Brain microvascular endothelial cell (primary cell): ENCODE measurements around the gene LARP4B.

Experiments used
- DNase-seq: peaks from one replicate; pipeline ENCODE4 v3.0.0-alpha.2; 2020
- H3K27ac ChIP-seq: fragments of 250-450 bp; sonication (Bioruptor Pico); 2 replicates; pipeline ENCODE4 v1.5.1; 2020; ENCODE audit warnings: mild to moderate bottlenecking, moderate library complexity
- H3K27me3 ChIP-seq: fragments of 250-450 bp; sonication (Bioruptor Pico); replicated peaks from 2 replicates; pipeline ENCODE4 v1.5.1; 2020; ENCODE audit warnings: mild to moderate bottlenecking
- H3K36me3 ChIP-seq: fragments of 250-450 bp; sonication (Bioruptor Pico); replicated peaks from 2 replicates; pipeline ENCODE4 v1.5.1; 2020; ENCODE audit warnings: mild to moderate bottlenecking
- H3K4me3 ChIP-seq: 2 replicates; pipeline ENCODE4 v1.5.1; 2011; ENCODE audit warnings: low read depth, mild to moderate bottlenecking, control low read depth, low read length, moderate library complexity
- CTCF ChIP-seq: IDR thresholded peaks from 2 replicates; pipeline ENCODE4 v1.5.1; 2011; ENCODE audit warnings: low read depth, mild to moderate bottlenecking, moderate library complexity, low read length, control low read depth, inconsistent platforms; ENCODE audit errors: missing control alignments
- in situ Hi-C: cut with HindIII; loops from 2 replicates; pipeline ENCODE4 v1.10.0; 2017; ENCODE audit warnings: low sequenced_read_pairs, low pct_ligation_motif_present

LARP4B gene

DNA sequence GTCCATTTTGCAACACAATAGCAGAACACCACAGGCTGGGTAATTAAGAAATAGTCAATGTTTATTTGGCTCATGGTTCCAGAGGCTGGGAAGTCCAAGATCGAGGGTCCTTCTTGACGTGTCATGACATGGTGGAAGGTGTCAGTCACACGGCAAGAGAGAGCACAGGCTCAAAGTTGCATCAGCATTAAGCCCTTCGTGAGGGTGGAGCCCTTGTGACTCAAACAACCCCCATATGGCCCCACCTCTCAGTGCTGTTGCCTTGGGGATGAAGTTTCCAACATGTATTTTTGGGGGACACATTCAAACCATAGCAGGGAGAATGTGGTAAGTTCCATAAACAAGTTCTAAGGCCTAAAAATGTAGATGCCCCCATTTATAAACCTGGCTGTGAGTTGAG lies 32.1 kb upstream of the LARP4B start:
- Histone ChIP-seq H3K27me3 (no peaks in the 10 kb centered on the region), H3K27ac (no peak overlapping the region), H3K36me3 (no peaks in the 10 kb centered on the region), H3K4me3 (no peak overlapping the region)
- in situ Hi-C loops = no loop called here
- no peak for TF ChIP-seq CTCF
- no peak for DNase-seq

GRCh38 chr10:963186-963585 lies 31.7 kb upstream of the LARP4B start:
- in situ Hi-C loops = no loop called here
- no peak overlapping the region for H3K27ac ChIP-seq
- DNase-seq = no peak
- no peak overlapping the region for H3K4me3 ChIP-seq
- TF ChIP-seq CTCF = no peak
- no peaks in the 10 kb centered on the region for H3K27me3 ChIP-seq
- no peaks in the 10 kb centered on the region for H3K36me3 ChIP-seq

DNA sequence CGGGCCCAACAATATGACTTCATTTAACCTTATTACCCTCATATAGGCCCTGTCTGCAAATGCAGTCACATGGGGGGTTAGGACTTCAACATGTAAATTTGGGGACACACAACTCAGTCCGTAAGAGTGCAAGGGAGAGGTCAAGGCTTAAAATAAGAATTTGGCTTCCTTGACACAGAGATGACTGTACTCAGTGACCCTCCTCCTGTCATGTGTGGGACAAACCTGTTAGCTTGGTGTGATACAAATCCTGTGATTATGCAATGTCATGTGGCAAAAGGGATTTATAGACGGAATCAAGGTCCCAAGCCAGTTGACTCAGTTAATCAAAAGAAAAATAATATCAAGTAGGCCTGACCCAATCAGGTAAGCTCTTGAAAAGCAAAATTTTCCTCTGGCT lies 30.8 kb upstream of the LARP4B start:
- Histone ChIP-seq H3K27ac (no peak overlapping the region), H3K27me3 (no peaks in the 10 kb centered on the region), H3K36me3 (no peaks in the 10 kb centered on the region), H3K4me3 (no peak overlapping the region)
- TF ChIP-seq CTCF = no peak
- no peak for DNase-seq
- in situ Hi-C loops = no loop called here

GRCh38 chr10:958856-959255 lies 27.4 kb upstream of the LARP4B start:
- DNase-seq = no peak
- no peak overlapping the region for H3K27ac ChIP-seq
- H3K27me3 ChIP-seq = no peaks in the 10 kb centered on the region
- no peaks in the 10 kb centered on the region for H3K36me3 ChIP-seq
- TF ChIP-seq CTCF = no peak
- H3K4me3 ChIP-seq = no peak overlapping the region
- in situ Hi-C loops = no loop called here

- no peaks in the 10 kb centered on the region for H3K36me3 ChIP-seq
- in situ Hi-C loops = no loop called here
- no peaks in the 10 kb centered on the region for H3K27me3 ChIP-seq
- TF ChIP-seq CTCF = no peak
- DNase-seq = no peak
- H3K4me3 ChIP-seq = no peak overlapping the region
- H3K27ac ChIP-seq = no peak overlapping the region
Measured at GRCh38 chr10:958106-958505, 26.6 kb upstream of the LARP4B start.

GRCh38 chr10:955820-956217 lies 24.3 kb upstream of the LARP4B start:
- no peak for DNase-seq
- Histone ChIP-seq H3K36me3 (no peaks in the 10 kb centered on the region), H3K4me3 (no peak overlapping the region), H3K27ac (no peak overlapping the region), H3K27me3 (no peaks in the 10 kb centered on the region)
- in situ Hi-C loops = no loop called here
- TF ChIP-seq CTCF = no peak
